GM12801 (cell line): ENCODE results near the gene TLCD3A.

Experiments used
- TF ChIP-seq, protein P1 (sequence below): IDR thresholded peaks from one replicate; pipeline ENCODE4 v1.5.1; 2011; ENCODE audit warnings: control low read depth; ENCODE audit not compliant: insufficient read length; ENCODE audit errors: extremely low read depth

Gene TLCD3A

DNA sequence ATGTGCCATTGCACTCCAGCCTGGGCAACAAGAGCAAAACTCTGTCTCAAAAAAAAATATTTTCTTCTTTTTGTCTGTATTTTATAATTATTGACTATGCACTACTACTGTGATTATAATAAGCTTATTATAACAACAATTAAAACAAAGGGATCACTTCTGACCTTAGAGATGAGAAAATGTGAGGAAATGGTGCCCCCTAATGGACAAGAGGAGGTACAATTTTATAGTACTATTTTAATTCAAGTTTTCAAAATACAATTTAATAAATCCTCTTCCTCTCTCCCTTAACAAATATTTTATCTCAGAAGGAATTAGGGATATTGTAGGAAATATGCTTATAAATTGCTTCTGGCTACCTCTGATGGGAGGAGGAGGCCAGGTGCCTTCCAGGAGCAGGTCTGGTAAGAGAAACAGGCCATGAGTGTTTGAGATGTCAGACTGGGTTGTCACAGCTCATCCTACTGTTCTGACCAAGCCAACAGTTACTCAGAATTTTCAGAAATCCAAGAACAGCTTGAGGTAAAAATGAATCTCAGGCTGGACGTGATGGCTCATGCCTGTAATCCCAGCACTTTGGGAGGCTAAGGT is 31.8 kb upstream of the TLCD3A start:
- TF ChIP-seq, protein P1, sequence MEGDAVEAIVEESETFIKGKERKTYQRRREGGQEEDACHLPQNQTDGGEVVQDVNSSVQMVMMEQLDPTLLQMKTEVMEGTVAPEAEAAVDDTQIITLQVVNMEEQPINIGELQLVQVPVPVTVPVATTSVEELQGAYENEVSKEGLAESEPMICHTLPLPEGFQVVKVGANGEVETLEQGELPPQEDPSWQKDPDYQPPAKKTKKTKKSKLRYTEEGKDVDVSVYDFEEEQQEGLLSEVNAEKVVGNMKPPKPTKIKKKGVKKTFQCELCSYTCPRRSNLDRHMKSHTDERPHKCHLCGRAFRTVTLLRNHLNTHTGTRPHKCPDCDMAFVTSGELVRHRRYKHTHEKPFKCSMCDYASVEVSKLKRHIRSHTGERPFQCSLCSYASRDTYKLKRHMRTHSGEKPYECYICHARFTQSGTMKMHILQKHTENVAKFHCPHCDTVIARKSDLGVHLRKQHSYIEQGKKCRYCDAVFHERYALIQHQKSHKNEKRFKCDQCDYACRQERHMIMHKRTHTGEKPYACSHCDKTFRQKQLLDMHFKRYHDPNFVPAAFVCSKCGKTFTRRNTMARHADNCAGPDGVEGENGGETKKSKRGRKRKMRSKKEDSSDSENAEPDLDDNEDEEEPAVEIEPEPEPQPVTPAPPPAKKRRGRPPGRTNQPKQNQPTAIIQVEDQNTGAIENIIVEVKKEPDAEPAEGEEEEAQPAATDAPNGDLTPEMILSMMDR, result no peak

DNA sequence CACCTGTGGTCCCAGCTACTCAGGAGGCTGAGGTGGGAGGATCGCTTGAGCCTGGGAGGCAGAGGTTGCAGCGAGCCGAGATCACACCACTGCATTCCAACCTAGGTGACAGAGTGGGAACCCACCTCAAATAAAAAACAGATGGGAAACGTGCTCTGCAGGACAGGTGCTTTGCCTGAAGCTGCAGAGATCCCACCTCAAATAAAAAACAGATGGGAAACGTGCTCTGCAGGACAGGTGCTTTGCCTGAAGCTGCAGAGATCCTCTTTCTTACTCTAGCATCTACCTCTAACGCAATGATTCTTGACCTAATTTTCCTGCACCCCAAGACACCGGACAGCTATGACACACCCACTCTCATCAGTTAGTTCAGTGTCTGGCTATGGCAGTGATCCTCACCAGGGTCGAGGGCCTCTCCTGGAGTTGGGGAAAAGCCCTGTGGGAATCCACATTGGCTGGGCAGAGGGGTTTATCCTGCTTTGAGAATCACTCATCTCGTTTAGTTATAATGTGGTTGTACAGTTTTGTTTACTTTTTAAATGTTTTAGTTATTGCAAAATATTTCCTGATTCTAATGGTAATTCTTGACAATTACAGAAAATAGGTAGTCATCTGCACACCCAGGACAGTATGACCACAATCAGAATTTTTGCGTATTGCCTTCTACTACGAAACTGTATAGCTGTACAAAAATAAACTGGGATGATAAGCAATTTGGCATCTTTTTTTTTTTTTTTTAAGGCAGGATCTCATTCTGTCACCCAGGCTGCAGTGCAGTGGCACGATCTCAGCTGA is 29.1 kb upstream of the TLCD3A start:
- TF ChIP-seq, protein P1, result no peak

DNA sequence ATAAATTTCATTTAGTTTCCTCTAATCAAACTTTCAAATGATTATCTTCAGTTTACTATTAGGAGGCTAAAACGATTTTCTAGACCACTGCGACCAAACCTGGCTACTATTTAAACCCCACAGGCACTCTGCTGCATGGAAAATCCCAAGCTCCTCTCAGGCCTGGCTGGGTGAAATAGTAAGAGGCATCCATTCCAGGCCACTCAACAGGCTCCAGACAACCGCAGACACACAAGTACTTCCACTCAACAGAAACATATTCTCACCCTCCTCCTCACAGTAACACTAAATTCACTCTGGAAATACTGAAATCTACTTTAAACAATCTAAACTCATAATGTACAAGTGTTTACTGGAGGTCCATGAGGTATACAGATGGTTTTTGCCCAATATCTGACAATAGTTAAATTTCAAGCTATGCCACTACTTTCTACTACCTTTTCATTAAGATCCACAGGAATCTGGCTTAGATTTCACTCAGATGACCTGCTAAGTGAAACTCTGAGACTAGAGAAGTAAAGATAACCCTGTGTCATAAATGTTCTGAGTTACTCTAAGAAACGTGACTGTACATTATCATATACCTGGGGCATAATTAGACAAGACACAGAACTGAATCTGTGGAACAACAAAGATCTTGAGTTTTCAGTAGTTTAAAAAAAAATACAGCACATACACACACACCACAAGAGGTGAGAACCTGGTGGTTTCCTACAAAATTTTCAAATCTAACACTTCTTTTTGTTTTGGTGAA is 28.1 kb upstream of the TLCD3A start:
- TF ChIP-seq, protein P1, result no peak

DNA sequence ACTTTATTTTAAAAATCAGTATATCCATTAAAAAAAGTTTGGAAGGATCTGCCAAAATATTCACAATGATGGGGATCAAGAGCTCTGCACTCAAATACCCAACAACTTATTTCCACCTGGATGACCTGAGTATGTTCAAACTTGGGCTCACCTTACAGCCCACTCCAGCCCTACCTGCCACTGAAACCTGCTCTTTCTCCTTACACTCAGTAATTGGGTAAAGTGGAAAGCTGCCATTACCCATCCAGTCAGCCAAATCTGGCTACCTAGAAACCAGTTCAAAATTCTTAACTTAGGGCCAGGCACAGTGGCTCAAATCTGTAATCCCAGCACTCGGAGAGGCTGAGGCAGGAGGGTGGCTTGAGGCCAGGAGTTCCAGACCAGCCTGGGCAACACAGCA is 27.4 kb upstream of the TLCD3A start:
- TF ChIP-seq, protein P1, result no peak

DNA sequence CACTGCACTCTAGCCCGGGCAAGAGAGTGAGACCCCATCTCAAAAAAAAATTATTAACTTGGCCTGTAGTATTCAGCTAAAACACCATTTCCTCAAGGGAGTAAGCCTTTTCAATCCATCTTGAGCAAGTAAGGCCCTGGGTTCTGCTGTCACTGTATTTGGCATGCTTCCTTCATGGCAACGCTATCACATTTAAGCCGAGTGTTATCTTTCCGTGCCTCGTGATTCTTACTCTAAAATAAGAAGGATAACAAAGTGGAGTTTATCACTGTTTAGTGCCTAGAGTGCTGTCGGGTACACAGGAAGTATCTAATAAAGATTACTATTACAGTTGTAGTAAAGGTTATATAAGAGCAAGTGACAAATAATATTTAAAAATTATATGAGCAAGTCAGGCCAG is 26.5 kb upstream of the TLCD3A start:
- TF ChIP-seq, protein P1, result no peak

DNA sequence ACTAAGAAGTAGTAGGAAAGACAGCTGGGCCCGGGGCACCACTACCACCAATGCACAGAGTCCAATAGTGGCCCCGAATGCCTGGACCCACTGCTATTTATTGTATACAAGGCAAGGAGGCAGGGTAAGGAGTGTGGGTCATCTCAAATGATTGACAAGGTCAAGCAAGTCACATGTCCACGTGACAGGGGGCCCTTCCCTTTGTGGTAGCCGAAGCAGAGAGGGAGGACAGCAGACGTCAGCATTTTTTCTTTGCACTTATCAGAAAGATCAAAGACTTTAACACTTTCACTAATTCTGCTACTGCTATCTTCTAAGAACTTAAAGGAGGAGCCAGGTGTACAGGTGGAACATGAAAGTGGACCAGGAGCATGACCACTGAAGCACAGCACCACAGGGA is 24.3 kb upstream of the TLCD3A start:
- TF ChIP-seq, protein P1, result no peak

DNA sequence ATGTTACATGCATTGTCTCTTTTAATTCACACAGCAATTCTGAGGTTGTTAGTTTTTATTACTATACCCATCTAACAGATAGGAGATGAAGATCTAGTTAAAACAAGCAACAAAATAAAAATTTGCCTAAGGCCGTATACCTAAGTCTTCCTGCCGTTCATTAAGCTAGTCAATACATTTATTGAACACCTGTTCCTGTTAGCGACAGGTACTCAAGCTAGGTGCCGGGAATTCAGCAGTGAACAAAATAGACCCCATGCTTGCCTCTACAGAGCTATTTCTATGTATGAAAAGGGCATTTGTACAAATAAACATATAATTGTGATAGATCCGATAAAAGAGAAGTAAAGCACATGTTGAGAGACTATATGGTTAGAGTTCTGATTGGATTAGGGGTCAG is 14.3 kb upstream of the TLCD3A start:
- TF ChIP-seq, protein P1, result no peak
